ACHN (cell line): ENCODE measurements around the gene KCNQ1OT1.

Experiments
- DNase-seq: peaks from one replicate; pipeline ENCODE4 v3.0.0-alpha.2; 2015
- in situ Hi-C: cut with HindIII; loops from 2 replicates; pipeline ENCODE4 v1.10.0; 2017; ENCODE audit warnings: low sequenced_read_pairs, low pct_ligation_motif_present, low pct_unique_long_range_greater_than_20kb

Gene KCNQ1OT1

GRCh38 chr11:2699531-2700414 lies at the start of gene KCNQ1OT1:
KCNQ1OT1 (minus strand) TSS chr11:2699994.
- peak; percentile 93 for DNase-seq
- in situ Hi-C loops, result no loop called here

- in situ Hi-C loops, result no loop called here
- no peak for DNase-seq
These were observed 49.2 kb upstream of the KCNQ1OT1 start for GRCh38 chr11:2748814-2749554.

- no peak for DNase-seq
- in situ Hi-C loops, result no loop called here
These were observed 48.4 kb upstream of the KCNQ1OT1 start for GRCh38 chr11:2748061-2748813.

GRCh38 chr11:2747248-2748027 lies 47.6 kb upstream of the KCNQ1OT1 start:
- no peak for DNase-seq
- in situ Hi-C loops, result no loop called here

GRCh38 chr11:2746401-2747247 lies 46.8 kb upstream of the KCNQ1OT1 start:
- DNase-seq, result no peak
- in situ Hi-C loops, result no loop called here

- DNase-seq, result no peak
- in situ Hi-C loops, result no loop called here
These were observed 45.7 kb upstream of the KCNQ1OT1 start for GRCh38 chr11:2745511-2745910.

GRCh38 chr11:2744166-2744565 lies 44.4 kb upstream of the KCNQ1OT1 start:
- no peak for DNase-seq
- in situ Hi-C loops, result no loop called here

- in situ Hi-C loops, result no loop called here
- DNase-seq, result no peak
These were observed 43.8 kb upstream of the KCNQ1OT1 start for GRCh38 chr11:2743427-2744110.

- in situ Hi-C loops, result no loop called here
- DNase-seq, result no peak
These were observed 43.0 kb upstream of the KCNQ1OT1 start for GRCh38 chr11:2742611-2743426.

- DNase-seq, result no peak
- in situ Hi-C loops, result no loop called here
These were observed 42.4 kb upstream of the KCNQ1OT1 start for GRCh38 chr11:2742201-2742600.

- peak; percentile 61 for DNase-seq
- in situ Hi-C loops, result no loop called here
These were observed 41.8 kb upstream of the KCNQ1OT1 start for GRCh38 chr11:2741377-2742131.

- in situ Hi-C loops, result no loop called here
- no peak for DNase-seq
These were observed 41.2 kb upstream of the KCNQ1OT1 start for GRCh38 chr11:2741006-2741376.

- no peak for DNase-seq
- in situ Hi-C loops, result no loop called here
These were observed 40.6 kb upstream of the KCNQ1OT1 start for GRCh38 chr11:2740275-2740940.

- in situ Hi-C loops, result no loop called here
- no peak for DNase-seq
These were observed 39.9 kb upstream of the KCNQ1OT1 start for GRCh38 chr11:2739531-2740274.
